HG02763 (cell line): ENCODE measurements around the gene GPR108.

Source experiments
- ATAC-seq: cut with Tn5 transposase; IDR thresholded peaks from one replicate; pipeline ENCODE4 v1.9.1; 2021; ENCODE audit warnings: mild to moderate bottlenecking, moderate library complexity; ENCODE audit not compliant: unreplicated experiment

The GPR108 gene

DNA sequence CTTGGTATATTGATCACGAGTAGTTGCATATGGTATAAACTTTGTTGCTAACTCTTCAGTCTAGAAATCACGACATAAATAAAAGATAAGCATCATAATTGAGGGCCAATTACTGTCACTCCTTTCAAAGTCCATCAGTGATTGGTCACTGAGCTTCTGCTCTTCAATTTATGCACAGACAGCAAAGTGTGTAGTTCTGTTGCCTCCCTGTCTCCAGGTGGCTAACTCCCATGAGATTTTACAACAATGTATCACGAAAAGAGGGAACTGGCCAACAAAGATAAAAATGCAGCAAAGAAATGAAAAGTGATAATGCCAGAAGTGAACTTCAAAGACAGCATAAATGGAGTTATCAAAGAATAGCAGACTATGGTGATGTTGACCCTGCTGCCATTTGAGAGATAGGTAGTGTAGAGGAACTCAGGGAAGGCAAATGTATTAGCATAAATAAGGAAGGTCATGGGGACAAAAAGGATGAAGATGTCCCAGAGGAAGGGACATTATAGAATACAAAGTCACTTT is 54.7 kb downstream of the GPR108 start:
- ATAC-seq = no peak

DNA sequence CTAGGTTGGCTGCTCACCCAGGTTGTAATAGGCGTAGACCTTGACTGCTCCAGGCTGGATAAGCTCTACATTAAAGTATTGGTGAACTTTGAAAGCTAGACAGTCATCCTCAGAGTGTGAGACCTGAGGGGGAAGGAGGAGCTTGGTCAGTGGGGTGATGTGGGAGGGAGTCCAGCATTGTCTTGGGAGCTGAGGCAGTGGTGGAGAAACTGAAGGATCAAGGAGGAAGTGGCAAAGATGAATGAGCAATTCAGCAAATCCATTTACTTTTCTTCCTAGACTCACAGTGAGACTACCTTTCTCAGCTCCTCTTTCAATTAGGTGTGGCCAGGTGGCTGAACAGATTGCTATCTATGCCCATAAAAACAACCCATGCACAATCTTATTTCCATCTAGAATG is 57.2 kb downstream of the GPR108 start:
- no peak for ATAC-seq
